GM12873 (cell line): ENCODE data around the gene CTSF.

ENCODE experiments used
- TF ChIP-seq, protein P1 (sequence below): IDR thresholded peaks from 2 replicates; pipeline ENCODE4 v1.5.1; 2012; ENCODE audit warnings: low read depth, mild to moderate bottlenecking, moderate library complexity, low read length, control low read depth; ENCODE audit not compliant: insufficient read depth; ENCODE audit errors: missing control alignments

Gene CTSF

GRCh38 chr11:66548774-66549630 lies 19.4 kb downstream of the CTSF start:
- TF ChIP-seq, protein P1, sequence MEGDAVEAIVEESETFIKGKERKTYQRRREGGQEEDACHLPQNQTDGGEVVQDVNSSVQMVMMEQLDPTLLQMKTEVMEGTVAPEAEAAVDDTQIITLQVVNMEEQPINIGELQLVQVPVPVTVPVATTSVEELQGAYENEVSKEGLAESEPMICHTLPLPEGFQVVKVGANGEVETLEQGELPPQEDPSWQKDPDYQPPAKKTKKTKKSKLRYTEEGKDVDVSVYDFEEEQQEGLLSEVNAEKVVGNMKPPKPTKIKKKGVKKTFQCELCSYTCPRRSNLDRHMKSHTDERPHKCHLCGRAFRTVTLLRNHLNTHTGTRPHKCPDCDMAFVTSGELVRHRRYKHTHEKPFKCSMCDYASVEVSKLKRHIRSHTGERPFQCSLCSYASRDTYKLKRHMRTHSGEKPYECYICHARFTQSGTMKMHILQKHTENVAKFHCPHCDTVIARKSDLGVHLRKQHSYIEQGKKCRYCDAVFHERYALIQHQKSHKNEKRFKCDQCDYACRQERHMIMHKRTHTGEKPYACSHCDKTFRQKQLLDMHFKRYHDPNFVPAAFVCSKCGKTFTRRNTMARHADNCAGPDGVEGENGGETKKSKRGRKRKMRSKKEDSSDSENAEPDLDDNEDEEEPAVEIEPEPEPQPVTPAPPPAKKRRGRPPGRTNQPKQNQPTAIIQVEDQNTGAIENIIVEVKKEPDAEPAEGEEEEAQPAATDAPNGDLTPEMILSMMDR, result no peak

DNA sequence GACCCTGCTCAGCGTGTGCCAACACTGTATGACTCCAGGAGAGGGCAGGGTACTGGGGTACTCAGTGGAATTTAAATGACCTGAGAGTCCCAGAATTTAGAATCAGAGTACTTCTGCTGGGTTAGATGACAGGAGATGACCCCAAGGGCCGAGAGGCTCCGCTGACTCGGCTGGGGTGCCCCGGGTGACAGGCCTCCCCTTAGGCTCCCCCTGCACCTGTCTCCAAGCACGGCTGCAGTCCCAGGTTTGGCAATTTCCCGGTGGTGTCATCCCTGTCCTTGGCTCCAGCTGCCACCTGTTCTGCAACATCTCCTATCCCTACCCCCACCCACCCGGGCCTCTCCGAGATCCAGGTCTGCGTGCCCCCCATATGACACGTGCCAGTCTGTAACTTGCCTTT lies 20.4 kb downstream of the CTSF start:
- TF ChIP-seq, protein P1, result no peak

- TF ChIP-seq, protein P1, result no peak
Observed at GRCh38 chr11:66547662-66548009, 20.8 kb downstream of the CTSF start.

- TF ChIP-seq, protein P1, result no peak
Observed at GRCh38 chr11:66546966-66547661, 21.3 kb downstream of the CTSF start.

- TF ChIP-seq, protein P1, result no peak
Observed at GRCh38 chr11:66546368-66546965, 21.9 kb downstream of the CTSF start, which contains the start of gene ACTN3. Gene ACTN3 (plus strand): TSS chr11:66546903. CDS start chr11:66546938, 35 bp downstream.

DNA sequence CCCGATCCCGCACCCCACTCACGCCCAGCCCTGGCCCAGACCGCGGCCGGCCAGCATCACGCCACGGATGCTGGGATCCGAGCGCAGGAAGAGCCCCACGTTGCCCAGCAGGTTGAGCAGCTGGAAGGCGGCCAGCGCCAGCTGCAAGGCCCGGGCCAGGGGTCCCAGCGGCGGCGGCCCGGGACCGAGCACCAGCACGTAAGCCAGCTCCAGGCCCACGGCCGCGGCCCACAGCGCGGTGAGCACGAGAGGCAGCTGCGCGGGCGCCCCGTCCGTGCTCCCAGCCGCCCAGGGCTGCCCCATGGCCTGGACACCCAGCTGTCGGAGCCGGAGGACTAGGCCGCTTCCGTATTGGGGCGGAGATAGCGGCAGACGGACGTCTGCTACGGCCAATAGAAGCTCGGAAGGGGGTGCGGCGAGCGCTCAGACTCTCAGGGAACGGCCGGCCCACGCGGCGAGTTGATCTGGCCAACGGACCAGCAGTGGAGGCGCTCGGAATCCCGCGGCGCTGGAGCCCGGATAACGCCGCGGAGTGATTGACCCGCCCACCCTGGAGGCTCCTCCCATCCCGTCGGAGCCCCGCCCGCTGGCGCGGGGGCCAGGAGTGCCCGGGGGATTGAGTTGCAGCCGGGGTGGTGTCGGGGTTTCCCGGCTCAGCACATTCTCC lies 22.6 kb downstream of the CTSF start, which contains the start of gene ZDHHC24:
ZDHHC24 (minus strand) TSS at position 348 of the 667 bp plus-strand sequence; CDS start at position 303, 45 bp downstream.
- TF ChIP-seq, protein P1, result no peak
